ENCODE results near the gene TPCN2. TPM values are rescaled to one million over a fixed set of nuclear protein-coding genes. Genes with fewer than 3 reads are reported as not detected.

Gene TPCN2
- total and polyA plus RNA-seq, 2 of the 4 experiments (the other 2 are of a cell fraction), result 3.4 to 8.0 TPM

GRCh38 chr11:69133251-69133650 is 84.5 kb downstream of the TPCN2 start:
- intact Hi-C loops (cut with micrococcal nuclease) (loop anchor here (10.0 kb wide), 1 partner anchor 162 kb away; the partner anchor contains the start of gene MYEOV), in situ Hi-C loops (cut with MboI; ENCODE audit: low sequenced_read_pairs) (no loop called here), dilution Hi-C loops (cut with HindIII; ENCODE audit: low sequenced_read_pairs, unreplicated experiment) (no loop called here)
- no peak overlapping the region for H2BK120ac ChIP-seq (ENCODE audit: low read depth, low read length)
- no peak overlapping the region for H3K56ac ChIP-seq (ENCODE audit: extremely low read depth, insufficient read depth, low read length)
- no peak overlapping the region for H3K9ac ChIP-seq (ENCODE audit: low read depth, low read length)
- H4K5ac ChIP-seq (ENCODE audit: low read depth, low read length), result no peak overlapping the region
- no peak overlapping the region for H3K4ac ChIP-seq (ENCODE audit: low read depth, low read length)
- WGBS, 2 experiments (ENCODE audit: extremely low coverage in 2 of 2, insufficient read length in 1 of 2), result 80% methylated on average over 1 of the region's 4 CpGs; no CpG with 5 or more reads in 1 of the 2 experiments
- H3K18ac ChIP-seq (ENCODE audit: low read depth, low read length), result no peak overlapping the region
- H3K9me3 ChIP-seq (ENCODE audit: control insufficient read depth, insufficient read depth, low read length), result peaks cover 3% of the 10 kb centered on the region
- H3K79me1 ChIP-seq (ENCODE audit: low read depth in 1 of 2, low read length in 2 of 2), result no peaks in the 10 kb centered on the region
- no peak overlapping the region for H3K27ac ChIP-seq (ENCODE audit: insufficient read depth, low read length)
- H2BK5ac ChIP-seq (ENCODE audit: low read depth, low read length, poor library complexity, severe bottlenecking), result no peak overlapping the region
- ATAC-seq (ENCODE audit: low read depth), result no peak
- no peak overlapping the region for H2AK5ac ChIP-seq (ENCODE audit: low read depth, low read length)
- no peak overlapping the region for H3K14ac ChIP-seq (replicated peaks; ENCODE audit: low read depth, low read length)
- H3K4me1 ChIP-seq (ENCODE audit: control insufficient read depth, insufficient read depth, low read length), result peaks cover 2% of the 10 kb centered on the region; the same call in 1 of the 2 replicates
- POLR2A ChIA-PET (ENCODE audit: unreplicated experiment), result no interaction called here
- H3K23ac ChIP-seq (ENCODE audit: low read depth, low read length), result no peak overlapping the region
- no peak for DNase-seq
- no peaks in the 10 kb centered on the region for H3K36me3 ChIP-seq (ENCODE audit: control insufficient read depth, insufficient read depth, low read length)
- H2BK15ac ChIP-seq (ENCODE audit: low read depth, low read length), result no peak overlapping the region
- BruUV-seq (replicated peaks), result no TSS peak
- H4K20me1 ChIP-seq (ENCODE audit: insufficient read depth, low read length), result no peaks in the 10 kb centered on the region
- no peak overlapping the region for H3K4me3 ChIP-seq (ENCODE audit: insufficient read depth, low read depth, low read length)
- H4K91ac ChIP-seq (ENCODE audit: insufficient read depth, low read depth, low read length), result no peak overlapping the region
- H2BK20ac ChIP-seq (ENCODE audit: low read depth, low read length), result no peak overlapping the region
- TF ChIP-seq SMC3 (IDR thresholded peaks at IDR 0.05; ENCODE audit: low read depth, low read length) (no peak), MAFK (IDR thresholded peaks at IDR 0.05; ENCODE audit: low read depth, low read length) (no peak), CEBPB (IDR thresholded peaks at IDR 0.05; ENCODE audit: low read depth, low read length) (no peak), RCOR1 (IDR thresholded peaks at IDR 0.05; ENCODE audit: insufficient replicate concordance, low read length) (no peak), FOS (IDR thresholded peaks at IDR 0.05; ENCODE audit: low read depth, low read length) (no peak), POLR2A (IDR thresholded peaks at IDR 0.05; ENCODE audit: low read depth, low read length) (no peak), MXI1 (IDR thresholded peaks at IDR 0.05; ENCODE audit: borderline replicate concordance, low read depth, low read length) (no peak), RAD21 (IDR thresholded peaks at IDR 0.05; ENCODE audit: low read length) (no peak), ELK1 (IDR thresholded peaks at IDR 0.05; ENCODE audit: borderline replicate concordance, low read depth, low read length) (no peak), RFX5 (IDR thresholded peaks at IDR 0.05; ENCODE audit: low read depth, low read length) (no peak), CTCF (conservative IDR thresholded peaks at IDR 0.05; ENCODE audit: low read depth, low read length) (no peak), CHD1 (IDR thresholded peaks at IDR 0.05; ENCODE audit: low read depth, low read length) (no peak)
- H4K8ac ChIP-seq (ENCODE audit: low read depth in 2 of 2, low read length in 2 of 2), result no peak overlapping the region
- H2AK9ac ChIP-seq (replicated peaks; ENCODE audit: low read depth, low read length, poor library complexity), result no peak overlapping the region
- no peak overlapping the region for H2AFZ ChIP-seq (replicated peaks; ENCODE audit: low read length, poor library complexity)
- no peak overlapping the region for H3K4me2 ChIP-seq (ENCODE audit: low read depth, low read length)
- CTCF ChIA-PET, result interaction anchor here (0.6 kb wide), 1 partner anchor 1012 kb away, joined by 3 read pairs; no protein-coding TSS in a partner anchor
- no peaks in the 10 kb centered on the region for H3K27me3 ChIP-seq (ENCODE audit: control insufficient read depth, insufficient read depth, low read length)
- H3K9me1 ChIP-seq (ENCODE audit: insufficient read depth, low read length), result peaks cover 5% of the 10 kb centered on the region; the same call in 1 of the 2 replicates

Measured in IMR-90 (cell line).